DMS 273 (cell line): Measurements from ENCODE around the gene GNL2.
A peak's percentile ranks its signal among the peaks of the same experiment; 100 is the strongest.
"Not testable (repeated sequence)": the region's sequence is repeated elsewhere in the genome, so short reads cannot be mapped to it uniquely, and the experiment has no call there.

Experiments
- DNase-seq: peaks from one replicate; lab custom pipeline; 2025; ENCODE audit not compliant: unreplicated experiment; lab: John Stamatoyannopoulos, UW

GNL2 gene

DNA sequence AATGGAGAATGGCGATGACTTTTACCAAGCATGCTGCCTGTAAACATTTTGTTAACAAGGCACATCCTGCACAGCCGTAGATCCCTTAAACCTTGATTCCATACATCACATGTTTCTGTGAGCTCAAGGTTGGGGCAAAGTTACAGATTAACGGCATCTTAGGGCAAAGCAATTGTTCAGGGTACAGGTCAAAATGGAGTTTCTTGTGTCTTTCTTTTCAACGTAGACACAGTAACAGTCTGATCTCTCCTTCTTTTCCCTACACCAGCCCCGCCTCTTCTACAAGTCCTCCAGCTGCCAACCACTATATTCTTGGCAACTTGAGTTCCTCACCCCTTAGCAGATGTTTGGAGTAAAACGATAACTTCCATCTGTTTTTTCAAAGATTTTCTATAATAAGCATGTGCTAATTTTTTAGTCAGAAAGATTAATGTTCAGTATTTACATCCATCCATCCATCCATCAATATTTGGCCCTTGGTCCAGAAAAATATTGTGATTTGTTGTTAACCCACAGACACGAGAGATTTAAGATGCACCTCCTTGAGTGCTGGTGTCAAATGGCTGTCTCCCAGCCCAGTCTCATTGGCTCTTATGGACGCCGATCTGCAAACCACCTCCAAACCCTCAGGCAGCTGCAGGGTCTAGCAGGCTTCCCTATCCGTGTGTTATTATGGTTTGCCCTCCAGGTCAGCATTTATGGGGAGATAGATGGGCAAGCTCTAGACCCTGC is 35.2 kb downstream of the GNL2 start:
- peak; percentile 89 for DNase-seq

DNA sequence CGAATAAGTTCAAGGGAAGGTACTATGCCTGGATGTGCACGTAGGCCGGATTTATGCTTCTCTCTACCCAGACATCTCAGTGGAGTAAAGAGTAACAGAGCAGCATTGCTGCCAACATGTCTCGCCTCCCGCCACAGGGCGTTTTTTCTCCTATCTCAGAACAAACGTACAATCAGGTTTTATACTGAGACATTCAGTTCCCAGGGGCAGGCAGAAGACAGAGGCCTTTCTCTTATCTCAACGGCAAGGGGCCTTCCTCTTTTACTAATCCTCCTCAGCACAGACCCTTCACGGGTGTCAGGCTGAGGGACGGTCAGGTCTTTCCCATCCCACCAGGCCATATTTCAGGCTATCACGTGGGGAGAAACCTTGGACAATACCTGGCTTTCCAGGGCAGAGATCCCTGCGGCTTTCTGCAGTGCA is 35.8 kb downstream of the GNL2 start:
- not testable (repeated sequence) for DNase-seq

DNA sequence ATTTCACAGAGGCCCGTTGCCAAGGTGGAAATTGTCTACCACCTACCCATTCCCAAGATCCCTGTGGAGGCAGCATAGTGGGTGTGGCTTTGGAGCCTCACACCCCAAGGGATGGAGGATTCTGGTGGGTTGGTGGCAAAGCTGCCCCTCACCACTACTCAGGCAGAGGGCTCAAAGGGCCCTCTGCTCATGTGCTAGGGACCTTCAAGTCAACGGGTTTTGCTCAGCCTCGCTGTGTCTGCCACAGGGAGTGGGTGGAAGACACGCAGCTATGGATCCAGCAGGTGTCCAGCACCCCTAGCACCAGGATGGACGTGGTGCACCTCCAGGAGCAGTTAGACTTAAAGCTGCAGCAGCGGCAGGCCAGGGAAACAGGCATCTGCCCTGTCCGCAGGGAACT is 36.7 kb downstream of the GNL2 start:
- no peak for DNase-seq

DNA sequence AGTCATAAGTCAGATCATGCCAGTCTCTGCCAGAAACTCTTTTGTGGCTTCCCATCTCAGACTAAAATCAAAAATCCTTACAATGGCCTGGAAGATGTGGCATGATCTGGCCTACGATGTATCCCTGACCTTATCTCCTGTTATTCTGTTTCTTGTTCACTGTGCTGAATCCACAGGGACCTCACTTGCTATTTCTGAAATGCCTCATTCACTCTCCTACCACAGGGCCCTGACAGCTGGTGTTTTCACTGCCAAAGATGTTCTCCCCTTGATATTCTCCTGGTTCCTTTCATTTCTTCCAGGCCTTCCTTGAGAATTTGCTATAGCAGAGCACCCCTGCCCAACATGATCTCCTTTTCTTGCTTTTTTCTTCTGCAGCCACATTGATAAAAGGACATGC is 37.3 kb downstream of the GNL2 start:
- DNase-seq, result peak; percentile 35

DNA sequence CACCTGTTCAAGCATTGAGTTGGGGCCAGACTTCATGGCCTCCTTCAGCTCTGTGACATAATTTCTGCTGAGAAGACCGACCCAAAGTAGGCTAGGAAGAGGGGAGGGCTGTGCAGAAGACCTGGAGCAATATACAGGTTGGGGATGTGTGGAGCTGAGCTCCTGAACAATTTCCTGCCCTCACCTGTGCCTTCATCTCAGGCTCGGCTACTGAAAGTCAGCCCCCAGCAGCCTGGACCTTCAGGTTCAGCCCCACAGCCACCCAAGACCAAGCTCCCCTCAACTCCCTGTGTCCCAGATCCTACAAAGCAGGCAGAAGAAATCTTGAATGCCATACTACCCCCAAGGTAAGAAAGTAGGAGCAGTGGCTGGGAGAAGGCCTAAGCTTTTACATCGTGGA is 38.3 kb downstream of the GNL2 start:
- DNase-seq, result no peak

DNA sequence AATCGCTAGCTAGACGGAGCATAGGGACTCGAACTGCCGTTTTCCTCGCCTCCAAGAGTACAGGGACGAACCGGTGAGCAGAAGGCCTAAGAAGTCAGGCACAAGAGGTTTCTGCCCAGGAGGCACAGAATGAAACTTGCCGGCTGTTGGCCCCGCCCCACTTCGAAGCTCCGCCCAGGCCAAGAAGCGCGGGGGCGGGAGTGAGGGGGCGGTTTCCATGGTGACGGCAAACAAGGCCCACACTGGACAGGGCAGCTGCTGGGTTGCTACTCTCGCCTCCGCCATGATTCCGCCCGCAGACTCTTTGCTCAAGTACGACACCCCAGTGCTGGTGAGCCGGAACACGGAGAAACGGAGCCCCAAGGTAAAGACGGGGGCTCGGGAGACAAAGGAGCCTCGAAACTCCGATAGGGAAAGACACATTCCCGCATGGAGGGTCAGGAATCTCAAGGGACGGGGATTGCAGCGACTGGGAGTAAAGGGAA is 39.0 kb downstream of the GNL2 start, which contains the start of gene DNALI1:
Gene DNALI1 (plus strand): TSS at position 229 of the 485 bp plus-strand sequence. CDS start 55 bp downstream, at position 284.
- peak; percentile 62 for DNase-seq

DNA sequence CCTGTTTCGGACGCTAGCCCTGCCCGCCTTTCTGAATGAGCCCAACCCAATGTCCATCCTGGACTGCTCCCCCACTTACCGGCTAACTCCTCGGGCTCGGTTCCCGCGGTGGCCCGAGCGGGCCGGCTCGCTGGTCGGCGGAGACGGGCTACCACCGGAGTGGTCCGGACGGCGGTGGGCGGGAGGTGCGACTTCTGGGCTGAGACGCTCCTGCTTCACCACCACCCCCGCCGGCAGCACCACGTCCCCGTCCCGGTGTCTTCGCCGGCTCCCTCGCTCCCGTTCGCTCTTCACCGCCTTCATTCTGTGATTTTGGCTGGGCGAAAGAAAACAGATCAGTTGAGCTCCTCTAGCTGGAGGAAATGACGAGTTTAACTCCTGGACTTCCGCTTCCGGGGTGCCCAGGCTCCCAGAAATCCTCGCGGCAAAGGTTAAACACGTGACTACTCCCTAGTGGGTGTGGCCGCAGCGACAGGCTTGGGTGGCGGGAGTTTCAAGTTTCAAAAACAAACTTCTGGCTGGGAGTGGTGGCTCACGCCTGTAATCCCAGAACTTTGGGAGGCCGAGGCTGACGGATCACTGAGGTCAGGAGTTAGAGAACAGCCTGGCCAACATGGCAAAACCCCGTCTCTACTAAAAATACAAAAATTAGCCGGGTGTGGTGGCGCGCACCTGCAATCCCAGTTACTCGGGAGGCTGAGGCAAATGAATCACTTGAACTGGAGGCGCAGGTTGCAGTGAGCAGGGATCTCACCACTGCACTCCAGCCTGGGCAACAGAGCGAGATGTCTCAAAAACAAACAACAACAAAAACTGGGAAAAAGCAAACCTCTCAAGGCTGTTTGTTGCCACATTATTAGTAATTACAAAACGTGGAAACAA is 41.6 kb downstream of the GNL2 start, which contains the start of gene SNIP1:
Gene SNIP1 (minus strand): TSS at position 367 of the 882 bp plus-strand sequence. CDS start 64 bp downstream, at position 303.
- peak; percentile 96 for DNase-seq

DNA sequence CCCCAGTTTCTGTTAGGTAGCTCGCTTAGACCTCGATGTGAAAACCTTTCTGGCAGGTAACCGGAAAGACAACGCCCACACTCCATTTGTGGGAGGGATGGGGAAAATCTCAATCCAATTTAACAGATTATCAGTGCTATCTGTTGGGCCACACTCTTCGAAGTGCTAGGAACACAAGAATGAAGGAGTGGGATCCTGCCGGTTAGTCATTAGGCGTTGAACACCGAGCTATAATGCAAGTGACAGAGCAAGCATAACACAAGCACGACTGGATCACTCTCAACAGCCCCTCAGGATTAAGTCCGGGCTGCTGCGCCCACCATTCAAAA is 42.2 kb downstream of the GNL2 start:
- no peak for DNase-seq

DNA sequence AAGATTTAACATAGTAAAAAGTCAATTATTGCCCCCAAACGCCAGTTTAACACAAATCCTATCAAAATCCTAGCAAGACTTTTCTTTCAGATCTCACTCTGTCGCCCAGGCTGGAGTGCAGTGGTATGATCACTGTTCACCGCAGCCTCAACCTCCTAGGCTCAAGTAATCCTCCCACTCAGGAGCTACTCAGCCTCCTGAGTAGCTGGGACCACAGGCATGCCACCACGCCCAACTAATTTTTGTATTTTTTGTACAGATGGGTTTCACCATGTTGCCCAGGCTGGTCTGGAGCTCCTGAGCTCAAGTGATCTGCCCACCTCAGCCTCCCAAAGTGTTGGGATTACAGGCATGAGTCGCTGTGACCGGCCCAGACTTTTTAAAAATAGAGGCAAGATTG is 46.4 kb downstream of the GNL2 start:
- DNase-seq, result no peak

DNA sequence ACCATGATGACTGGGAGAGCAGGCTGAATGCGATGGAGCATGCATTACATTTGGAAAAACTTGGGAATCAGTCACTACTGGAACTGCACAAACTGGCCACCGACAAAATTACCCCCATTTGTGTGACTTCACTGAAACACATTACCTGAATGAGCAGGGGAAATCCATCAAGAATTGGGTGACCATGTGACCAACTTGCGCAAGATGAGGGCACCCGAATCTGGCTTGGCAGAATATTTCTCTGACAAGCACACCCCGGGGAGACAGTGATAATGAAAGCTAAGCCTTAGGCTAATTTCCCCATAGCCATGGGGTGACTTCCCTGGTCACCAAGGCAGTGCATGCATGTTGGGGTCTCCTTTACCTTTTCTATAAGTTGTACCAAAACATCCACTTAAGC is 50.7 kb downstream of the GNL2 start:
- DNase-seq, result no peak

DNA sequence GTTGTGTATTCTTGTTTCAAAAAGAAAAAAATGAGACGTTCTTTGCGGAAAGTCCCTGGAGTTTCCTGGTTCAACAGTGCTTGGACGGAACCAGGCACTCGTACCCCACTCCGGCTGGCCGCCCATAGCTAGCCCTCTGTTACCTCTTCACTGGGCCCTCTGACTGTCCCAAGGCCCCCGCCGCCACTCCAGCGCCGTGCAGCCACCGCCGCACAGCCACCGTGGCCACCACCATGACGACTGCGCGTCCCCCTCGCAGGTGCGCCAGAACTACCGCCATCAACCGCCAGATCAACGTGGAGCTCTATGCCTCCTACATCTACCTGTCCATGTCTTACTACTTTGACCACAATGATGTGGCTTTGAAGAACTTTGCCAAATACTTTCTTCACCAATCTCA is 51.2 kb downstream of the GNL2 start:
- no peak for DNase-seq

DNA sequence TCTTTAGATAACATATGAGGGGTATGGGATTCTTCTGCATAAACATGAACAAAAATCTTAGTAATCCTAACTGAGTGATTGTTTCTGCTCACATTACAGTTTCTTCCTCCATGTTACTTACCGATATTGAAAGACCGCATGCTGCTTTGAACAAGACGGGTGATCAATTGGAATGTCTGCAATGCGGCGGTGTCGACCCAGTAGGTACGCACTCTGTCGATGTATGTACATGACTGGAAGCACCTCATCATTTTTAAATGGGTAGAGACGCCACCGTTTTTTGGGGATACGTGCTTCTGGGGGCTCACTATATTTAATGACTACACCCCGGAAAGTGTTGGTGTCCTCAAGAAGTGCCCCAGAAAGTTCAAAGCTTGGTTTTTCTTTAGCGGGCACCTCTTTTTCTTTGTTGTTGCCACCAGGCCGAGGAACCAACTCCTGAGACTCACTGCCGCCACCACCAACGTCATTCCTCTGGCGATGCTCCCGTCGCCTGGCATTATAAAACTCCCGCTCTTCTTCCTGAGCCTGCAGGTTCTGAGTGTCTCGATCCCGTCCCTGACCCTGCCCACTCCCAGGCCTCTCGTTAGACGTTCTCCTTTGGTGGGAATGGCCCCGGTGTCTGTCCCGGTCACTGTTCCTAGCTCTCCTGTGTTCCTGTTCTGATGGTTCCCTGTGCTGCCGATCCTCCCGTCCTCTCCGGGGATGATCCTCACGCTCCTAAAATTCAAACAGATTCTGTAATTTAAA is 55.5 kb downstream of the GNL2 start:
- no peak for DNase-seq

DNA sequence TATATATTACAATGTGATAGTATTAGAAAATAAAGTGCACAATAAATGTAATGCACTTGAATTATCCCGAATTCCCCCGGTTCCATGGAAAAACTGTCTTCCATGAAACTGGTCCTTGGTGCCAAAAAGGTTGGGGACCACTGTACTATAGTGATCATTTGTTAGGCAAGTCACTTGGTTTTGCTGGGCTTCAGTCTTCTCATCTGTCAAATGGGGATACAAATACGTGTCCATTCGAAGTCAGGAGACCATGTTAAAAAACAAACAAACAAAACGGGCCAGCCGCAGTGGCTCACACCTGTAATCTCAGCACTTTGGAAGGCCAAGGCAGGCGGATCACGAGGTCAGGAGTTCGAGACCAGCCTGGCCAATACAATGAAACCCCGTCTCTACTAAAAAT is 56.6 kb downstream of the GNL2 start:
- DNase-seq, result not testable (repeated sequence)

DNA sequence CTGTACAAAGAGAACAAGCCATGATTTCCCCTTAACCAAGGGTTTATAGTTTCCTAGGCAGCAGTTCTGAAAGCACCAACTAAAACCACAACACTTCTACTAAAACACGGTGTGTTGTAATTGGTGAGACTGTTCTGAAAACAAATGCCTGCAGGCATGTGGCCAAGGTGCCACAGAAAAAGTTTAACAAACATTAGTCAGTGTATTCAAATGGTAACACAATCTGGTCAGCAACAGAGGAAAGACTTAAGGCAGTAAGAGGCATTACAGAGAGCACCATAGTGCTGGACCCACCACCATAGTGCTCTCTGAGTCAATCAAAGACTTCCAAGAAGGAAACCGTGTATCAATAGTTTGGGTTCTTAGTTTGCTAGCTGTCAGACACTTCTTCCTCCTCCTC is 58.4 kb downstream of the GNL2 start:
- no peak for DNase-seq

DNA sequence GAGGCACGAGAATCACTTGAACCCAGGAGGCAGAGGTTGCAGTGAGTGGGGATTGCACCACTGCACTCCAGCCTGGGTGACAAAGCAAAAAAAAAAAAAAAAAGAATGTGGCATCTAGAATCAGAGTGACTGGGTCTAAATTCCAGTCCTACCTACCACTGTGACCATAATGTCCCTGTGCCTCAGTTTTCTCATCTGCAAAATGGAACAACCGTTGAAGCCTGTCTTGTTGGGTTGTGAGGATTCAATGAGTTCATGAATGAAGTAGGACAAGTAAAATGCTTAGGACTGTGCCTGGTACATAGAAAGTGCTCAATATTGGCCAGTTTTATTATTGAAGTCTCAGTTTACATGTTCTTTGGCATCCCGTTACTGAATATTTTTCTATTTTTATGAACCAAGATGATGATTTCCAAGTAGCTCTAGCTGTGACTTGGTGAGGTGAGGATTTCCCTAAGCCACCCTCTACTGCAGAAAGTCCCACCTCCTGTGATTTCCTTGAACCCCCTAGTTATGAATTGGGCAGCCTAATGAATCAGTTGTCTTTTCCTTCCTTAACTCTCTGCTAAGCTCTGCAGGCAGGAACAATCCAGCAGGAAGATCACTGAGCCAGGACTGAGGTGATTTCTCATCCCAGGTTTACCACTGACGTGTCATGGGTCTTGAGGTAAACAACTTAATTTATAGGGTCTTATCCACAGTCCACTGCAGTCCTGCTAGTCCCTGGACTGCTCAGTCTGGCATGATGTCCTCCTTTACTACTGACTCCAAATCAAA is 62.2 kb downstream of the GNL2 start:
- no peak for DNase-seq

DNA sequence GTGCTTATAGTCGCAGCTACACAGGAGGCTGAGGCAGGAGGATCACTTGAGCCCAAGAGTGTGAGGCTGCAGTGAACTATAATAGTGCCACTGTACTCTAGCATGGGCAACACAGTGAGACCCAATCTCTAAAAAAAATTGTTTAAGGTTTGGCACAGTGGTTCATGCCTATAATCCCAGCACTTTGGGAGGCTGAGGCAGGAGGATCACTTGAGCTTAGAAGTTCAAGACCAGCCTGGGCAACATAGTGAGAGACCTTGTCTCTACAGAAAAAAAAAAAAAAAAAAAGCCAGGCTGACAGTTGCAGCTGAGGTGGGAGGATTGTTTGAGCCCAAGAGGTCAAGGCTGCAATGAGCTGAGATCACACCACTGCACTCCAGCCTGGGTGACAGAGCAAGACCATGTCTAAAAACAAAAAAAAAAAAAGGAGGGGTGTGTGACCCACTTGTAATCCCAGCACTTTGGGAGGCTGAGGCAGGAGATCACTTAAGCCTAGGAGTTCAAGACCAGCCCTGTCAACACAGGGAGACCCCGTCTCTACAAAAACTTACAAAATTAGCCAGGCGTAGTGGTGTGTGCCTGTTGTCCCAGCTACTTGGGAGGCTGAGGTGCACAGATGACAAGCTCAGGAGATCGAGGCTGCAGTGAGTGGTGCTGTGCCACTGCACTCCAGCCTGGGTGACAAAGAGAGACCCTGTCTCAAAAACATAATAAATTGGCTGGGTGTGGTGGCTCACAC is 63.1 kb downstream of the GNL2 start:
- not testable (repeated sequence) for DNase-seq

DNA sequence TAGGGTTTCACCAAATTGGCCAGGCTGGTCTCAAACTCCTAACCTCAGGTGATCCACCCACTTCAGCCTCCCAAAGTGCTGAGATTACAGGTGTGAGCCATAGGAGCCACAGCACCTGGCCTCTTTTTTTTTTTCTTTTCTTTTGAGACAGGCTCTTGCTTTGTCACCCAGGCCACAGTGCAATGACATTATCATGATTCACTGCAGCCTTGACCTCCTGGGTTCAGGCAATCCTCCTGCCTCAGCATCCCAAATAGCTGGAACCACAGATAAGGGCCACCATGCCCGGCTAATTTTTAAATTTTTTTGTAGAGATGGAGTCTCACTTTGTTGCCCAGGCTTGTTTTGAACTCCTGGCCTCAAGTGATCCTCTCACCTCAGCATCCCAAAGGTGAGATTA is 65.8 kb downstream of the GNL2 start:
- DNase-seq, result not testable (repeated sequence)

DNA sequence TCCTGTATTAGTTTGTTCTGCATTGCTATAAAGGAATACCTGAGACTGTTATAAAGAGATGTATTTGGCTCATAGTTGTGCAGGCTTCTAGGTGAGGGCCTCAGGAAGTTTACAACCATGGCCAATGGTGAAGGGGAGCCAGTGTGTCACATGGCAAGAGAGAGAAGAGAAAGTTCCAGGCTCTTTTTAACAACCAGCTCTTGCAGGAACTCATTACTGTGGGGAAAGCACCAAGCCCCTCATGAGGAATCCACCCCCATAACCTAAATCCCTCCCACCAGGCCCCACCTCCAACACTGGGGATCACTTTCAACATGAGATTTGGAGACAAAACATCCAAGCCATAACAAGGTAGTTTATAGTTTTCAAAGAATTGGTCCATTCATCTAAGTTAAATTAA is 76.1 kb downstream of the GNL2 start:
- DNase-seq, result no peak

DNA sequence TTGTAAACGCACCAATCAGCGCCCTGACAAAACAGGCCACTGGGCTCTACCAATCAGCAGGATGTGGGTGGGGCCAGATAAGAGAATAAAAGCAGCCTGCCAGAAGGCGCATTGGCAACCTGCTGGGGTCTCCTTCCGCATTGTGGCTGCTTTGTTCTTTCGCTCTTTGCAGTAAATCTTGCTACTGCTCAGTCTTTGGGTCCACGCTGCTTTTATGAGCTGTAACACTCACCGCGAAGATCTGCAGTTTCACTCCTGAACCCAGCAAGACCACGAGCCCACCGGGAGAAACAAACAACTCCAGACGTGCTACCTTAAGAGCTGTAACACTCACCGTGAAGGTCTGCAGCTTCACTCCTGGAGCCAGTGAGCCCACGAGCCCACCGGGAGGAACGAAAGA is 76.8 kb downstream of the GNL2 start:
- DNase-seq, result not testable (repeated sequence)

DNA sequence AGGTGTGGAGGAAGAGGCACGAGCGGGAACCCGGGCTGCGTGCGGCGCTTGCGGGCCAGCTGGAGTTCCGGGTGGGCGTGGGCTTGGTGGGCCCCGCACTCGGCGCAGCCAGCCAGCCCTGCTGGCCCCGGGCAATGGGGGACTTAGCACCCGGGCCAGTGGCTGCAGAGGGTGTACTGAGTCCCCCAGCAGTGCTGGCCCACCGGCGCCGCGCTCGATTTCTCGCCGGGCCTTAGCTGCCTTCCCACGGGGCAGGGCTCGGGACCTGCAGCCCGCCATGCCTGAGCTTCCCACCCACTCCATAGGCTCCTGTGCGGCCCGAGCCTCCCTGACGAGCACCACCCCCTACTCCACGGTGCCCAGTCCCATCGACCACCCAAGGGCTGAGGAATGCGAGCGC is 77.5 kb downstream of the GNL2 start:
- not testable (repeated sequence) for DNase-seq
